H9 (cell line): Measurements from ENCODE around the gene TCHH. TPM values are rescaled to one million over a fixed set of nuclear protein-coding genes. Genes with fewer than 3 reads are reported as not detected.

Experiments
- DNase-seq: peaks from one replicate; pipeline ENCODE4 v3.0.0-alpha.2; 2017
- H2AFZ ChIP-seq: one replicate; pipeline ENCODE4 v1.6.1; 2013; ENCODE audit warnings: mild to moderate bottlenecking, low read length, control low read depth, moderate library complexity
- H2AK5ac ChIP-seq: 2 replicates; pipeline ENCODE4 v1.6.1; 2013; ENCODE audit warnings: low read length, control low read depth, mixed read lengths; ENCODE audit not compliant: insufficient read length
- H2BK120ac ChIP-seq: one replicate; pipeline ENCODE4 v1.6.1; 2013; ENCODE audit warnings: low read depth, mild to moderate bottlenecking, low read length, control low read depth, inconsistent platforms; ENCODE audit not compliant: poor library complexity, severe bottlenecking
- H2BK12ac ChIP-seq: 2 replicates; pipeline ENCODE4 v1.6.1; 2013; ENCODE audit warnings: low read length, control low read depth, mixed read lengths, low read depth; ENCODE audit not compliant: insufficient read length
- H2BK15ac ChIP-seq: 2 replicates; pipeline ENCODE4 v1.6.1; 2013; ENCODE audit warnings: low read depth, low read length, control low read depth
- H2BK20ac ChIP-seq: one replicate; pipeline ENCODE4 v1.6.1; 2013; ENCODE audit warnings: low read depth, mild to moderate bottlenecking, low read length, control low read depth, inconsistent platforms; ENCODE audit not compliant: poor library complexity, severe bottlenecking
- H2BK5ac ChIP-seq: 2 replicates; pipeline ENCODE4 v1.6.1; 2013; ENCODE audit warnings: low read length, control low read depth, mixed read lengths; ENCODE audit not compliant: insufficient read length
- H3K14ac ChIP-seq: 2 replicates; pipeline ENCODE4 v1.6.1; 2013; ENCODE audit warnings: low read length, control low read depth; ENCODE audit not compliant: insufficient read depth
- H3K18ac ChIP-seq: 2 replicates; pipeline ENCODE4 v1.6.1; 2013; ENCODE audit warnings: low read depth, mild to moderate bottlenecking, mixed read lengths, low read length, control low read depth; ENCODE audit not compliant: insufficient read length
- H3K23ac ChIP-seq: 2 replicates; pipeline ENCODE4 v1.6.1; 2013; ENCODE audit warnings: low read length, control low read depth, mixed read lengths, low read depth; ENCODE audit not compliant: insufficient read length
- H3K23me2 ChIP-seq: 2 replicates; pipeline ENCODE4 v1.6.1; 2013; ENCODE audit warnings: low read depth, mild to moderate bottlenecking, mixed read lengths, low read length, control low read depth; ENCODE audit not compliant: insufficient read length, poor library complexity, severe bottlenecking
- H3K27ac ChIP-seq: 2 replicates; pipeline ENCODE4 v1.5.1; 2013; ENCODE audit warnings: low read length, control low read depth, mixed read lengths, low read depth; ENCODE audit not compliant: insufficient read length
- H3K27me3 ChIP-seq: 2 replicates; pipeline ENCODE4 v1.6.1; 2013; ENCODE audit warnings: low read length, control low read depth, inconsistent platforms; ENCODE audit not compliant: insufficient read depth
- H3K4ac ChIP-seq: 2 replicates; pipeline ENCODE4 v1.6.1; 2013; ENCODE audit warnings: low read depth, mild to moderate bottlenecking, control low read depth, inconsistent platforms, low read length, moderate library complexity
- H3K4me1 ChIP-seq: 2 replicates; pipeline ENCODE4 v1.6.1; 2013; ENCODE audit warnings: low read length, control low read depth, inconsistent platforms; ENCODE audit not compliant: insufficient read depth
- H3K4me2 ChIP-seq: 2 replicates; pipeline ENCODE4 v1.6.1; 2013; ENCODE audit warnings: low read length, control low read depth, mixed read lengths; ENCODE audit not compliant: insufficient read length, insufficient read depth
- H3K56ac ChIP-seq: 2 replicates; pipeline ENCODE4 v1.6.1; 2013; ENCODE audit warnings: low read depth, mild to moderate bottlenecking, mixed read lengths, low read length, control low read depth; ENCODE audit not compliant: insufficient read length
- H3K79me1 ChIP-seq: 2 replicates; pipeline ENCODE4 v1.6.1; 2013; ENCODE audit warnings: low read depth, mild to moderate bottlenecking, moderate library complexity, low read length, control low read depth, inconsistent platforms; ENCODE audit not compliant: insufficient read depth, poor library complexity, severe bottlenecking
- H3K79me2 ChIP-seq: 2 replicates; pipeline ENCODE4 v1.6.1; 2013; ENCODE audit warnings: low read length, control low read depth, inconsistent platforms; ENCODE audit not compliant: insufficient read depth
- H3K9ac ChIP-seq: 2 replicates; pipeline ENCODE4 v1.6.1; 2013; ENCODE audit warnings: low read length, control low read depth, mixed read lengths; ENCODE audit not compliant: insufficient read length; ENCODE audit errors: extremely low read depth
- H3K9me3 ChIP-seq: one replicate; pipeline ENCODE4 v1.6.1; 2013; ENCODE audit warnings: low read depth, low read length, inconsistent platforms; ENCODE audit not compliant: control insufficient read depth
- H3T11ph ChIP-seq: one replicate; pipeline ENCODE4 v1.6.1; 2013; ENCODE audit warnings: mild to moderate bottlenecking, low read length, control low read depth, inconsistent platforms
- H4K20me1 ChIP-seq: one replicate; pipeline ENCODE4 v1.6.1; 2013; ENCODE audit not compliant: control insufficient read depth, insufficient read length, insufficient read depth
- H4K5ac ChIP-seq: 2 replicates; pipeline ENCODE4 v1.6.1; 2013; ENCODE audit warnings: low read depth, mild to moderate bottlenecking, mixed read lengths, low read length, control low read depth; ENCODE audit not compliant: insufficient read length
- H4K8ac ChIP-seq: replicated peaks from 2 replicates; pipeline ENCODE4 v1.6.1; 2013; ENCODE audit warnings: low read length, control low read depth, mixed read lengths, low read depth; ENCODE audit not compliant: insufficient read length
- H4K91ac ChIP-seq: 2 replicates; pipeline ENCODE4 v1.6.1; 2013; ENCODE audit warnings: low read depth, mild to moderate bottlenecking, moderate library complexity, mixed read lengths, low read length, control low read depth; ENCODE audit not compliant: insufficient read length
- H3K27ac Mint-ChIP-seq, 3 experiments: 2 replicates in 2 of 3; 3 replicates in 1 of 3; pipeline ENCODE4 v1.8.0; 2020 to 2021; ENCODE audit warnings: mixed read lengths in 3 of 3, mild to moderate bottlenecking in 1 of 3, moderate library complexity in 1 of 3
- H3K27me3 Mint-ChIP-seq: 2 replicates; pipeline ENCODE4 v1.8.0; 2021; ENCODE audit warnings: low read depth, mild to moderate bottlenecking, moderate library complexity, mixed read lengths
- H3K36me3 Mint-ChIP-seq, 3 experiments: 2 replicates in 2 of 3; 3 replicates in 1 of 3; pipeline ENCODE4 v1.8.0; 2020 to 2021; ENCODE audit warnings: low read depth in 3 of 3, mixed read lengths in 3 of 3; ENCODE audit not compliant: insufficient read depth in 1 of 3
- H3K4me1 Mint-ChIP-seq, 2 experiments: 2 replicates each; pipeline ENCODE4 v1.8.0; 2020; ENCODE audit warnings: mixed read lengths in 2 of 2
- H3K4me3 Mint-ChIP-seq, 2 experiments: 2 replicates in 1 of 2; 3 replicates in 1 of 2; pipeline ENCODE4 v1.8.0; 2020 to 2021; ENCODE audit warnings: mild to moderate bottlenecking in 2 of 2, mixed read lengths in 2 of 2, moderate library complexity in 1 of 2
- H3K9me3 Mint-ChIP-seq, 2 experiments: 2 replicates in 1 of 2; 3 replicates in 1 of 2; pipeline ENCODE4 v1.8.0; 2020; ENCODE audit warnings: mild to moderate bottlenecking in 2 of 2, mixed read lengths in 2 of 2, moderate library complexity in 1 of 2
- CTCF ChIP-seq: fragments of 200-600 bp; sonication (generic); conservative IDR thresholded peaks from 3 replicates; pipeline ENCODE4 v1.8.0; 2021; ENCODE audit warnings: antibody characterized with exemption, mild to moderate bottlenecking
- WGBS: extraction: QIAGEN DNeasy Blood & Tissue Kit; methylation state at CpG from one replicate; pipeline ENCODE4 v1.1.7; 2013; ENCODE audit warnings: missing lambda C conversion rate, low lambda C conversion rate, mixed read lengths; ENCODE audit not compliant: insufficient read length; ENCODE audit errors: extremely low coverage; 5-methylcytosine and 5-hydroxymethylcytosine counted together
- total RNA-seq: library from RNA; stranded (reverse); gene quantifications from 2 replicates; pipeline ENCODE4 v1.2.1, GENCODE V29; 2021

TCHH gene
- total RNA-seq, 1 experiment from 2014 or later, result not detected

- H3K27ac Mint-ChIP-seq, result no peak overlapping the region
These were observed 33.7 kb upstream of the TCHH start for GRCh38 chr1:152148981-152149380.

More at GRCh38 chr1:152148981-152149380, 33.7 kb upstream of the TCHH start:
- H2AFZ ChIP-seq, result no peak overlapping the region
- no peaks in the 10 kb centered on the region; the same call in 1 of the 2 replicates for H3K27me3 ChIP-seq
- H3K79me2 ChIP-seq, result no peaks in the 10 kb centered on the region
- H2AK5ac ChIP-seq, result no peak overlapping the region
- H3K4ac ChIP-seq, result no peak overlapping the region
- Mint-ChIP-seq H3K4me3 (no peak overlapping the region; a peak in 1 of 5 replicates), H3K36me3 (peaks cover 0 to 21% (median 7%) of the 10 kb centered on the region in 3 experiments; a peak in 5 of 7 replicates), H3K27me3 (peaks cover 5% of the 10 kb centered on the region), H3K4me1 (no peaks in the 10 kb centered on the region), H3K9me3 (peaks cover 82 to 86% of the 10 kb centered on the region in 2 experiments)
- no CpG with 5 or more reads among the region's 1 CpG for WGBS
- H3K18ac ChIP-seq, result no peak overlapping the region
- H2BK20ac ChIP-seq, result no peak overlapping the region
- no peak overlapping the region for H2BK120ac ChIP-seq
- no peaks in the 10 kb centered on the region for H3K23me2 ChIP-seq
- H3K4me1 ChIP-seq, result no peaks in the 10 kb centered on the region
- no peak overlapping the region for H3K9ac ChIP-seq
- no peak overlapping the region for H3K56ac ChIP-seq
- H3K14ac ChIP-seq, result no peak overlapping the region
- no peak overlapping the region for H2BK15ac ChIP-seq
- H3K9me3 ChIP-seq, result peaks cover 65% of the 10 kb centered on the region
- H4K5ac ChIP-seq, result no peak overlapping the region
- no peak overlapping the region for H3T11ph ChIP-seq
- H4K8ac ChIP-seq, result no peak overlapping the region
- H3K4me2 ChIP-seq, result no peak overlapping the region
- no peaks in the 10 kb centered on the region for H4K20me1 ChIP-seq
- H3K23ac ChIP-seq, result no peak overlapping the region
- no peak overlapping the region for H2BK5ac ChIP-seq
- H4K91ac ChIP-seq, result no peak overlapping the region
- H3K27ac ChIP-seq, result no peak overlapping the region
- TF ChIP-seq CTCF, result no peak
- H3K79me1 ChIP-seq, result no peaks in the 10 kb centered on the region
- H2BK12ac ChIP-seq, result no peak overlapping the region
- no peak for DNase-seq
